IPS-20b (cell line): ENCODE measurements around the gene ZSWIM5.

Source experiments
- H3K27ac ChIP-seq: one replicate; pipeline ENCODE4 v1.5.1; 2013; ENCODE audit warnings: low read length
- H3K27me3 ChIP-seq: 2 replicates; pipeline ENCODE4 v1.6.1; 2013; ENCODE audit warnings: mild to moderate bottlenecking, low read length, inconsistent platforms; ENCODE audit not compliant: insufficient read depth
- H3K36me3 ChIP-seq: 2 replicates; pipeline ENCODE4 v1.6.1; 2013; ENCODE audit warnings: low read depth, mild to moderate bottlenecking, inconsistent platforms, low read length, moderate library complexity; ENCODE audit not compliant: insufficient read depth
- H3K4me1 ChIP-seq: 2 replicates; pipeline ENCODE4 v1.6.1; 2013; ENCODE audit warnings: mild to moderate bottlenecking, control low read depth, inconsistent platforms, low read length, moderate library complexity; ENCODE audit not compliant: insufficient read depth
- H3K4me3 ChIP-seq: 2 replicates; pipeline ENCODE4 v1.5.1; 2013; ENCODE audit warnings: mild to moderate bottlenecking, low read length, inconsistent platforms
- H3K9ac ChIP-seq: 2 replicates; pipeline ENCODE4 v1.6.1; 2013; ENCODE audit warnings: low read depth, mild to moderate bottlenecking, inconsistent platforms, low read length, moderate library complexity
- H3K9me3 ChIP-seq: 2 replicates; pipeline ENCODE4 v1.6.1; 2013; ENCODE audit warnings: mild to moderate bottlenecking, low read depth, low read length, inconsistent platforms; ENCODE audit not compliant: insufficient read depth

ZSWIM5 gene

GRCh38 chr1:45038661-45039364 lies 167.6 kb downstream of the ZSWIM5 start:
- H3K9ac ChIP-seq = no peak overlapping the region
- H3K4me1 ChIP-seq = no peaks in the 10 kb centered on the region
- no peaks in the 10 kb centered on the region for H3K36me3 ChIP-seq
- H3K27ac ChIP-seq = no peak overlapping the region
- no peak overlapping the region for H3K4me3 ChIP-seq
- no peaks in the 10 kb centered on the region for H3K27me3 ChIP-seq
- H3K9me3 ChIP-seq = no peaks in the 10 kb centered on the region

GRCh38 chr1:45038240-45038639 lies 168.2 kb downstream of the ZSWIM5 start:
- H3K9ac ChIP-seq = no peak overlapping the region
- no peak overlapping the region for H3K4me3 ChIP-seq
- H3K36me3 ChIP-seq = no peaks in the 10 kb centered on the region
- H3K4me1 ChIP-seq = no peaks in the 10 kb centered on the region
- no peaks in the 10 kb centered on the region for H3K27me3 ChIP-seq
- H3K27ac ChIP-seq = no peak overlapping the region
- H3K9me3 ChIP-seq = no peaks in the 10 kb centered on the region

GRCh38 chr1:45037456-45037855 lies 168.9 kb downstream of the ZSWIM5 start:
- Histone ChIP-seq H3K27ac (no peak overlapping the region), H3K9me3 (no peaks in the 10 kb centered on the region), H3K9ac (no peak overlapping the region), H3K4me1 (no peaks in the 10 kb centered on the region), H3K4me3 (no peak overlapping the region), H3K36me3 (no peaks in the 10 kb centered on the region), H3K27me3 (no peaks in the 10 kb centered on the region)

- no peak overlapping the region for H3K9ac ChIP-seq
- H3K27me3 ChIP-seq = no peaks in the 10 kb centered on the region
- H3K36me3 ChIP-seq = no peaks in the 10 kb centered on the region
- no peaks in the 10 kb centered on the region for H3K4me1 ChIP-seq
- no peak overlapping the region for H3K27ac ChIP-seq
- no peaks in the 10 kb centered on the region for H3K9me3 ChIP-seq
- H3K4me3 ChIP-seq = no peak overlapping the region
These were observed 170.6 kb downstream of the ZSWIM5 start for GRCh38 chr1:45035631-45036301.

GRCh38 chr1:45033356-45033755 lies 173.0 kb downstream of the ZSWIM5 start:
- Histone ChIP-seq H3K4me1 (no peaks in the 10 kb centered on the region), H3K9ac (no peak overlapping the region), H3K27me3 (no peaks in the 10 kb centered on the region), H3K4me3 (no peak overlapping the region), H3K36me3 (no peaks in the 10 kb centered on the region), H3K9me3 (no peaks in the 10 kb centered on the region), H3K27ac (no peak overlapping the region)

- Histone ChIP-seq H3K27me3 (no peaks in the 10 kb centered on the region), H3K4me3 (no peak overlapping the region), H3K36me3 (no peaks in the 10 kb centered on the region), H3K9ac (no peak overlapping the region), H3K27ac (no peak overlapping the region), H3K4me1 (no peaks in the 10 kb centered on the region), H3K9me3 (no peaks in the 10 kb centered on the region)
These were observed 173.6 kb downstream of the ZSWIM5 start for GRCh38 chr1:45032837-45033236.

- Histone ChIP-seq H3K4me1 (no peaks in the 10 kb centered on the region), H3K9ac (no peak overlapping the region), H3K36me3 (no peaks in the 10 kb centered on the region), H3K9me3 (no peaks in the 10 kb centered on the region), H3K4me3 (no peak overlapping the region), H3K27ac (no peak overlapping the region), H3K27me3 (no peaks in the 10 kb centered on the region)
These were observed 180.0 kb downstream of the ZSWIM5 start for GRCh38 chr1:45026446-45026845.

- H3K4me3 ChIP-seq = no peak overlapping the region
- H3K9ac ChIP-seq = no peak overlapping the region
- H3K27ac ChIP-seq = no peak overlapping the region
- no peaks in the 10 kb centered on the region for H3K36me3 ChIP-seq
- H3K4me1 ChIP-seq = no peaks in the 10 kb centered on the region
- H3K27me3 ChIP-seq = no peaks in the 10 kb centered on the region
- no peaks in the 10 kb centered on the region for H3K9me3 ChIP-seq
These were observed 182.7 kb downstream of the ZSWIM5 start for GRCh38 chr1:45023663-45024062.

- no peak overlapping the region for H3K9ac ChIP-seq
- H3K4me3 ChIP-seq = no peak overlapping the region
- no peaks in the 10 kb centered on the region for H3K4me1 ChIP-seq
- H3K9me3 ChIP-seq = no peaks in the 10 kb centered on the region
- H3K27me3 ChIP-seq = no peaks in the 10 kb centered on the region
- no peak overlapping the region for H3K27ac ChIP-seq
- H3K36me3 ChIP-seq = peaks cover 18% of the 10 kb centered on the region
These were observed 187.7 kb downstream of the ZSWIM5 start for GRCh38 chr1:45018599-45019230.

GRCh38 chr1:45016767-45017166 lies 189.6 kb downstream of the ZSWIM5 start:
- H3K9me3 ChIP-seq = no peaks in the 10 kb centered on the region
- H3K36me3 ChIP-seq = peaks cover 19% of the 10 kb centered on the region
- no peak overlapping the region for H3K9ac ChIP-seq
- H3K27ac ChIP-seq = no peak overlapping the region
- H3K4me3 ChIP-seq = no peak overlapping the region
- H3K4me1 ChIP-seq = peaks cover under 1% of the 10 kb centered on the region; the same call in 1 of the 2 replicates
- no peaks in the 10 kb centered on the region for H3K27me3 ChIP-seq

- Histone ChIP-seq H3K4me1 (peaks cover 5% of the 10 kb centered on the region; the same call in 1 of the 2 replicates), H3K4me3 (no peak overlapping the region), H3K27me3 (no peaks in the 10 kb centered on the region), H3K36me3 (peaks cover 19% of the 10 kb centered on the region), H3K9me3 (no peaks in the 10 kb centered on the region), H3K27ac (no peak overlapping the region), H3K9ac (no peak overlapping the region)
These were observed 190.2 kb downstream of the ZSWIM5 start for GRCh38 chr1:45016090-45016697.
